Gastroesophageal sphincter (tissue), 4 donors: ENCODE results near the gene SIVA1. TPM values are rescaled to one million over a fixed set of nuclear protein-coding genes. Genes with fewer than 3 reads are reported as not detected.

Source experiments
- ATAC-seq: fragments of 150-250 bp; one replicate; pipeline ENCODE4 v1.9.1; 2016; ENCODE audit warnings: mild to moderate bottlenecking, moderate library complexity
- H3K27ac ChIP-seq, 4 donors: fragments of 200-600 bp; sonication (generic) in 3 of 4; 1 replicate in 3 of 4; 2 replicates in 1 of 4; pipeline ENCODE4 v1.5.1; 2016 to 2019
- H3K27me3 ChIP-seq: fragments of 200-600 bp; sonication (generic); one replicate; pipeline ENCODE4 v1.5.1; 2019
- H3K36me3 ChIP-seq, 2 donors: fragments of 200-600 bp; sonication (generic); one replicate each; pipeline ENCODE4 v1.5.1; 2019; ENCODE audit warnings: control low read depth in 1 of 2
- H3K4me1 ChIP-seq, 3 donors: fragments of 200-600 bp; sonication (generic); 1 replicate in 2 of 3; 2 replicates in 1 of 3; pipeline ENCODE4 v1.5.1; 2016 to 2019; ENCODE audit warnings: control low read depth in 2 of 3
- H3K4me3 ChIP-seq, 2 donors: fragments of 200-600 bp; sonication (generic); one replicate each; pipeline ENCODE4 v1.5.1; 2019; ENCODE audit warnings: mild to moderate bottlenecking in 1 of 2, moderate library complexity in 1 of 2
- H3K9me3 ChIP-seq, 3 donors: fragments of 200-600 bp; sonication (generic); one replicate each; pipeline ENCODE4 v1.5.1; 2017 to 2019; ENCODE audit warnings: control low read depth in 2 of 3
- CTCF ChIP-seq, 4 experiments: fragments of 200-600 bp in 2 of 4; fragments of 450-650 bp in 2 of 4; sonication (generic) in 1 of 4; IDR thresholded peaks; one replicate each; pipeline ENCODE4 v1.5.1; 2017 to 2019; ENCODE audit warnings: antibody characterized with exemption in 4 of 4, mild to moderate bottlenecking in 2 of 4, moderate library complexity in 2 of 4
- EP300 ChIP-seq: sonication (generic); formaldehyde crosslinking; IDR thresholded peaks from one replicate; pipeline ENCODE4 v1.6.1; 2017; ENCODE audit warnings: antibody characterized with exemption, mild to moderate bottlenecking
- POLR2A ChIP-seq, 2 donors: fragments of 450-650 bp; IDR thresholded peaks; one replicate each; pipeline ENCODE4 v1.6.1; 2017; ENCODE audit warnings: antibody characterized with exemption in 2 of 2, mild to moderate bottlenecking in 2 of 2, moderate library complexity in 1 of 2
- POLR2AphosphoS5 ChIP-seq: sonication (generic); formaldehyde crosslinking; IDR thresholded peaks from one replicate; pipeline ENCODE4 v1.6.1; 2017; ENCODE audit warnings: antibody characterized with exemption
- WGBS, 2 donors: methylation state at CpG; one replicate each; pipeline ENCODE4 v1.1.5; 2018; ENCODE audit warnings: low coverage in 1 of 2; 5-methylcytosine and 5-hydroxymethylcytosine counted together
- total RNA-seq, 4 donors: library from RNA; depleted of rRNA; stranded (reverse); fragments of >200 nt; gene quantifications; one replicate each; pipeline ENCODE4 v1.1.0, GENCODE V29; 2016

SIVA1 gene
- total RNA-seq, 4 donors from 2014 or later, result 188 to 513 (median 363) TPM

- Histone ChIP-seq H3K4me1 (peaks cover 0 to 61% (median 22%) of the 10 kb centered on the region in 3 donors), H3K27ac (peak overlapping the region; percentile 44 to 88 (median 86)), H3K36me3 (peaks cover 0 to 17% of the 10 kb centered on the region in 2 donors), H3K9me3 (no peaks in the 10 kb centered on the region), H3K4me3 (no peak overlapping the region), H3K27me3 (no peaks in the 10 kb centered on the region)
- no CpG with 5 or more reads among the region's 31 CpGs for WGBS, 2 donors
- ATAC-seq, result no peak
- TF ChIP-seq POLR2AphosphoS5, result no peak
- TF ChIP-seq POLR2A (IDR thresholded peaks at IDR 0.05), result no peak
- no peak for TF ChIP-seq CTCF (IDR thresholded peaks at IDR 0.05)
- TF ChIP-seq EP300, result no peak
These were observed 17.8 kb upstream of the SIVA1 start for GRCh38 chr14:104734991-104735779.

- Histone ChIP-seq H3K9me3 (no peaks in the 10 kb centered on the region), H3K27me3 (no peaks in the 10 kb centered on the region), H3K36me3 (peaks cover 0 to 26% of the 10 kb centered on the region in 2 donors), H3K27ac (peak overlapping the region; percentile 44 to 88 (median 86)), H3K4me3 (no peak overlapping the region), H3K4me1 (peaks cover 0 to 61% (median 22%) of the 10 kb centered on the region in 3 donors)
- peak; percentile 94 for TF ChIP-seq POLR2AphosphoS5
- TF ChIP-seq CTCF (IDR thresholded peaks at IDR 0.05), result no peak
- TF ChIP-seq EP300, result no peak
- TF ChIP-seq POLR2A (IDR thresholded peaks at IDR 0.05), result peak in 1 of 2 donors; percentile 30
- peak; percentile 88 for ATAC-seq
- 24 to 44% methylated on average over 3 to 5 of the region's 26 CpGs for WGBS, 2 donors
These were observed 16.9 kb upstream of the SIVA1 start for GRCh38 chr14:104735830-104736642.

GRCh38 chr14:104738375-104739019 is 14.4 kb upstream of the SIVA1 start:
- WGBS, 2 donors, result 60 to 94% methylated on average over 1 to 7 of the region's 18 CpGs
- no peak overlapping the region for H3K27ac ChIP-seq

GRCh38 chr14:104739026-104739425 is 13.9 kb upstream of the SIVA1 start:
- no peak for TF ChIP-seq CTCF (IDR thresholded peaks at IDR 0.05)
- no peak for TF ChIP-seq POLR2A (IDR thresholded peaks at IDR 0.05)
- no peak for TF ChIP-seq EP300
- no peak overlapping the region for H3K27ac ChIP-seq
- H3K36me3 ChIP-seq, result peaks cover 0 to 39% of the 10 kb centered on the region in 2 donors
- 94% methylated on average over 7 of the region's 17 CpGs; no CpG with 5 or more reads in 1 of the 2 donors for WGBS, 2 donors
- peaks cover 0 to 33% (median 22%) of the 10 kb centered on the region in 3 donors for H3K4me1 ChIP-seq
- ATAC-seq, result no peak
- H3K9me3 ChIP-seq, result no peaks in the 10 kb centered on the region
- no peaks in the 10 kb centered on the region for H3K27me3 ChIP-seq
- no peak overlapping the region for H3K4me3 ChIP-seq

More at GRCh38 chr14:104738375-104739019, 14.4 kb upstream of the SIVA1 start:
- Histone ChIP-seq H3K36me3 (peaks cover 0 to 34% of the 10 kb centered on the region in 2 donors), H3K27me3 (no peaks in the 10 kb centered on the region), H3K4me1 (peaks cover 0 to 36% (median 22%) of the 10 kb centered on the region in 3 donors), H3K4me3 (no peak overlapping the region), H3K9me3 (no peaks in the 10 kb centered on the region)
- ATAC-seq, result no peak
- TF ChIP-seq POLR2AphosphoS5, result no peak
- TF ChIP-seq EP300, result no peak
- TF ChIP-seq POLR2A (IDR thresholded peaks at IDR 0.05), result no peak
- no peak for TF ChIP-seq CTCF (IDR thresholded peaks at IDR 0.05)
